NCI-H345 treated with DMSO at 0.1 percent for 48 hours (cell line): Measurements from ENCODE around the gene KIN.
"Not testable (repeated sequence)": the region's sequence is repeated elsewhere in the genome, so short reads cannot be mapped to it uniquely, and the experiment has no call there.

ENCODE experiments used
- DNase-seq: peaks from one replicate; lab custom pipeline; 2025; ENCODE audit not compliant: unreplicated experiment; lab: John Stamatoyannopoulos, UW

KIN gene, protein sequence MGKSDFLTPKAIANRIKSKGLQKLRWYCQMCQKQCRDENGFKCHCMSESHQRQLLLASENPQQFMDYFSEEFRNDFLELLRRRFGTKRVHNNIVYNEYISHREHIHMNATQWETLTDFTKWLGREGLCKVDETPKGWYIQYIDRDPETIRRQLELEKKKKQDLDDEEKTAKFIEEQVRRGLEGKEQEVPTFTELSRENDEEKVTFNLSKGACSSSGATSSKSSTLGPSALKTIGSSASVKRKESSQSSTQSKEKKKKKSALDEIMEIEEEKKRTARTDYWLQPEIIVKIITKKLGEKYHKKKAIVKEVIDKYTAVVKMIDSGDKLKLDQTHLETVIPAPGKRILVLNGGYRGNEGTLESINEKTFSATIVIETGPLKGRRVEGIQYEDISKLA

DNA sequence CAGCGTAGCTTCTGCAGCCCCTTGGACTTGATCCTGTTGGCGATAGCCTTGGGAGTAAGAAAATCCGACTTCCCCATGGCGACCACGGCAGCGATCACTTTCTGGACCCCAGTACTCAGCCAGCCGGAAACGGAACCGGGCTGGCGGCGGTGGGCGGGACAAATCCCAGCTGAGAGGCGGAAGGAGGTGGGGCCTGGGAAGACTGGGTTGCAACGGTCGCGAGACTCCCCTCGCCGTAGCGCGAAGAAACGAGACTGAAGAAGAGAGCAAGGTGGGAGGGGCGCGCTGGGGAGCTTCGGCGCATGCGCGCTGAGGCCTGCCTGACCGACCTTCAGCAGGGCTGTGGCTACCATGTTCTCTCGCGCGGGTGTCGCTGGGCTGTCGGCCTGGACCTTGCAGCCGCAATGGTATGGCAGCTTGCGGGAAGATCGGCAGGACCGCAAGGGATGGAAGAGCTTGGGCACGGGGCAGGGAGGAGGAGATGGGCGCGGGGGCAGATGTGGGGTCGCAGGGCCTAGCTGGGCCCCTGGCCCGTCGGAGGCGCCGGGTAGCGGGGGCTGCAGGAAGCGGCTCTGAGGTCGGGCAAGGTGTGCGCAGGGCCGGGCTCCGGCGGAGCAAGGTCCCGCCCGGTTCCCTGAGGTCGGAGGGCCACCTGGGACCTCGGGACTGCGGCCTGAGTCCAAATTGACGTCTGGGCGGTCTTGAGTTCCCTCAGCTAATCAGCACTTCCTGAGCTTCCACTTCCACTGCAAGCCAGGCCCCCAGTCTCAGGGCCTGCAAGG is at the start of gene KIN, which contains the start of gene ATP5F1C:
TSS of gene KIN (minus strand) at position 137 of the 782 bp plus-strand sequence. CDS start at position 77, 60 bp downstream.
TSS of gene ATP5F1C (plus strand) at position 321 of the 782 bp plus-strand sequence. CDS start at position 352, 31 bp downstream.
- peak; percentile 83 for DNase-seq

- DNase-seq, result no peak
Measured at GRCh38 chr10:7836571-7836970, 48.8 kb upstream of the KIN start.

DNA sequence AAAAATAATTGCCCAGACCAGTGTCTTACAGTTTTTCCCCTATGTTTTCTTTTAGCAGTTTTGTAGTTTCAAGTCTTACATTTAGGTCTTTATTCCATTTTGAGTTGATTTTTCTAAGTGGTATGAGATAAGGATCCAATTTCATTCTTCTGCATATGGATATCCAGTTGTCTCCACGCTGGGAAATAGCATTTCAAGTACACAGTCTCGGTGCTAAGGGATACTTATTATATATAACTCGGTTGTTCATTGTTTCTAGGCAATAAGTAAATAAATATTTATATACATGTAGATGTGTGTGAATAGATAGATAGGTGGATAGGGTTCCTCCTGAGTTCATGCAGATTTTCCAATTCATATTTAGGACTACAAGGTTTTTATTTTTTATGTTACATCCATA is 46.5 kb upstream of the KIN start:
- no peak for DNase-seq

DNA sequence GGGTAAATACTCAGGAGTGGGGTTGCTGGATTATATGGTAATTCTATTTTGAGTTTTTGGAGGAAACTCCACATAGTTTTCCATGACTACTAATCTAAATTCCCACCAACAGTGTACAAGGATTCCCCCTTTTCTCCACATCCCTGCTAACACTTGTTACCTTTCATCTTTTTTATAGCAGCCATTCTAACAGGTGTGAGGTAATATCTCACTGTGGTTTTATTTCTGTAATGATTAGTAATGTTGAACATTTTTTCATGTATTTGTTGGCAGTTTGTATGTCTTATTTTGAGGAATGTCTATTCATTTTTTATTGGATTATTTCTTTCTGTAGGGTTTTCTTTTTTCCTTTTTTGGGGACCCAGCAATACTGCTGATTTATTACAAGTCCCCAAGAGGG is 45.4 kb upstream of the KIN start:
- no peak for DNase-seq

GRCh38 chr10:7832060-7832459 is 44.3 kb upstream of the KIN start:
- DNase-seq, result no peak

DNA sequence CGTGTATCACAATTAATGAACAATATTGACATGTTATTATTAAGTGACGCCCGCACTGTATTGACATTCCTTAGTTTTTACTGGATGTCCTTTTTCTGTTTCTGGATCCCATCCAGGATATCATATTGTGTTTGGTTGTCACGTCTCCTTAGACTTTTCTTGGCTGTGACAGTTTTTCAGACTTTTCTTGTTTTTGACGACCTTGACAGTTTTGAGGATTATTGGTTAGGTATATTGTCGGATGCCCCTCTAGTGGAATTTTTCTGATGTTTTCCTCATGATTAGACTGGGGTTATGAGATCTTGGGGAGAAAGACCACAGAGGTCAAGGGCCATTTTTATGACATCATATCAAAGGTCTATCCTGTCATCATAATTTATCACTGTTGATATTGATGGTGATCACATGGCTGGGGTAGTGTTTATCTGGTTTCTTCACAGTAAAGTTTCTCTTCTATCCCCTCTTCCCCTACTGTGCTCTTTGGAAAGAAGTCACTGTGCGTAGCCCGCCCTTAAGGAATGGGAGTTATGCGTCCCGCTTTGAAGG is 41.6 kb upstream of the KIN start:
- DNase-seq, result no peak

GRCh38 chr10:7826971-7827370 is 39.2 kb upstream of the KIN start:
- DNase-seq, result no peak

DNA sequence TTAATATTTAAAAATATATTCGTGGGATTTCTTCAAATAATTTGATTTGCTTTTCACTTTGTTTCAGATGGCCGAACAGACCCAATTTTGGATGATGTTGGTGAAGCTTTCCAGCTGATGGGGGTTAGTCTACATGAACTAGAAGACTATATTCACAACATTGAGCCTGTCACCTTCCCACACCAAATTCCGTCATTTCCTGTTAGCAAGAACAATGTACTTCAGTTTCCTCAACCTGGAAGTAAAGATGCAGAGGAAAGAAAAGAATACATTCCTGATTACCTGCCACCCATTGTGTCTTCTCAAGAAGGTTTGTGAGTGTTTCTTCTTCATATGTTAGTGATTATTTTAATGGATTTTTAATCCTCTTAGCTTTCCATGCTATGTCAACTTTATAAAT is 36.5 kb upstream of the KIN start:
- DNase-seq, result no peak

DNA sequence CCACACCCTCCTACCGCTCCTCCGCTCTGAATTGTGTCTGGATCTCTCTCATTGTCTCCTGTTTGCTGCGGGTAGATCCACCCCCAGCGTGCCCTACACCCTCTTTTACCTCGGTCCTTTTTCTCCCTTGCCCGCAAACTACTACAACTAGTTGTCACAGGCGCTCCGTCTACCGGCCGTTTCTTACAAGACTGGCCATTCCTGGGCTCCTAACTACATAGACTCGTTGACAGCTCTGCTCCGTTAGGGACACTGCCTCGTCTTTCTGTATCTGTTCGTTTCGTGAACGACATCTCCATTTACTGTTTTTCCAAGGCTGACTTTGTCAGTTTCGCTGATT is 31.3 kb upstream of the KIN start:
- no peak for DNase-seq

- DNase-seq, result peak; percentile 49
Measured at GRCh38 chr10:7818295-7819120, 30.7 kb upstream of the KIN start, which contains the start of gene TAF3. TSS of gene TAF3 (plus strand) at chr10:7818505. CDS start at chr10:7818710, 205 bp downstream.

GRCh38 chr10:7817984-7818294 is 30.1 kb upstream of the KIN start:
- no peak for DNase-seq

DNA sequence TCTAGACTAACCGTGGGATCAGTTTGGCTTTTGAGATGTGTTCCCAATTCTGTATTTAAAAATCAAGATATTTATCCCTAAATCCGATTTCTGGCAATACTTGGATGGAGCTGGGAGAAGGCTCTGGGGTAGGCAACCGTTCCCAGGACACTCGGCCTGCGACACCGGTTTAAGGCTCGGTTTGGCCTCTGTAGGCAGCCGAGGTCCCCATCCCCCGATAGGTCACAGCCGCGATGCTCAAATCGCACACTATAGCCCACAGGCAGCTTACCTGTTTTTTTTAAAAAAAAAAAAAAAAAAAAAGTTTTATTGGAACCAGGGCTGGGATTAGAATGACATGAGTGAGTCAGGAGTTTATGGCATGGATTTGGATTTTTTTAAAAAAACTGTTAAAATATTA is 29.8 kb upstream of the KIN start:
- no peak for DNase-seq

DNA sequence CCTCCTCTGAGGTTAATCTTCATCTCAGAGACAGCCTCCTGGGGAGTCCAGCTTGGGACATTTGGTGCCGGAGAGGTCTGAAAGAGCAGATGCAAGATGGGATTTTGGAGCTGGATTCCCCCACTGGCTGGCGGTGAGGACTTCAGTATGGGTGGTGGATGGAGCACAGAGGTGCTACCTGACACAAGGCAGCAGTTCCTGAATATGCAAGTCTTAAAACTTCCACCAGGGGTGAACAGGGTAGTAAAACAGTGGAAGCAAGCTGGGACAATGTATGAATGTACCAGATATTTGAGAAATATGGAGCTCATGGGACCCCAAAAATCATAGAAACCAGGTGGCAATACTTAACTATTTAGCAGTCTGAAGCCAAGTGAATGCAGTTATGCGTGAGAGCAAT is 25.7 kb upstream of the KIN start:
- no peak for DNase-seq

GRCh38 chr10:7811743-7812142 is 23.9 kb upstream of the KIN start:
- not testable (repeated sequence) for DNase-seq

- no peak for DNase-seq
Measured at GRCh38 chr10:7811000-7811399, 23.2 kb upstream of the KIN start.

DNA sequence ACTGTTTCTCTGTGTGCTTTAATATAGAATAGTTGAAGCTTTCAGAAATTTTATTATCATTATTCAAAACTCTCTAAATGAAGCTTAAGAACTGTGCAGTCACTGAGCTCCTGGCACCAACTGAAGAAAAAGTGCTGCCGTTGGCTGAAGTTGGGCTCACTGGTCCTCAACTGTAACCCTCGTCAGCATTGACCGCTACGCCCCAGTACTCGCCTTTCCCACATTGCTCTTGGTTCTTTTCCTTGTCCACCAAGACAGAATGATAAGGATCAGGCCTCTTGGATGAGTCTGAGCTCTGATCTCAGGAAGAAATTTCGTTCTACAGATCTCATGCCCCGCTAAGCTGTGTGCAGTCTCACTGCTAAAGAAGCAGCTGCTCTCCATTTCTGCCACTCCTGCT is 22.6 kb upstream of the KIN start:
- DNase-seq, result no peak

GRCh38 chr10:7808686-7809267 is 21.0 kb upstream of the KIN start:
- no peak for DNase-seq

GRCh38 chr10:7804741-7805140 is 16.9 kb upstream of the KIN start:
- no peak for DNase-seq

- DNase-seq, result no peak
Measured at GRCh38 chr10:7804216-7804615, 16.4 kb upstream of the KIN start.

DNA sequence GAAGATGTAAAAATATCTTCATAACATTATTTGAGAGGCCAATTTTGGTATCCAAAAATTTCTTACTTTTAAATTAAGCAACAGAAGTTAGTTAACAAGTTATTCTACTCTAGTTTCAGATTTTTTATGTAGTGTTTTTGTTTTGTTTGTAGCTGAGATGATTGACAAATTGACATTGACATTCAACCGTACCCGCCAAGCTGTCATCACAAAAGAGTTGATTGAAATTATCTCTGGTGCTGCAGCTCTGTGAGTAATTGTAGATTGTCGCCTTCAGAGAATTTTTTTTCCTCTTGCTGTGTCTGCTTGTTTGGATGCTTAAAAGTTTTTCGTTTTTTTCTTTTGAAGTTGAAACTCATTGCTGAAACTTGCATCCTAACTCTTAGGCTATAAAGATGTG is 14.8 kb upstream of the KIN start:
- DNase-seq, result no peak

DNA sequence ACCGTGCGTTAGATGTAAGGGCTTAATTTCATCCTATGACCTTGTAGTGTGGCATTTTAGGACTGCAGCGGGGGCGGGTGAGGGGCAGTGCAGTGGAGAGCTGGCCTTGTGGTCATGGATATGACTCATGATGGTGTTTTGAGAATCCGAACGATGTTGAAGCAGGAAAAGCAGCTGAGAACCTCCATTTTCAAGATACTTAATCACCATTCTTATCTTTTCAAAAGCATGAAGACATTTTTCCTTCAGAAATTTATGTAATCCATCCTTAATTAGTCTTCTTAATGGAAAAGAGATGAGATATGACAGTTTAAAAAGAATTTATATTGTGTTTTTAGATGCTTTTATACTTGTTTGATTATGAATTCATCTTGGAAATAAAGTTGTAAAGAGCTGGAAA is 9.8 kb upstream of the KIN start:
- no peak for DNase-seq
